Raji (cell line): ENCODE measurements around the gene MPI.

Source experiments
- POLR2A ChIP-seq: IDR thresholded peaks from 2 replicates; pipeline ENCODE4 v1.6.1; 2011; ENCODE audit warnings: low read depth, low read length, control low read depth; ENCODE audit not compliant: insufficient read depth

MPI gene

DNA sequence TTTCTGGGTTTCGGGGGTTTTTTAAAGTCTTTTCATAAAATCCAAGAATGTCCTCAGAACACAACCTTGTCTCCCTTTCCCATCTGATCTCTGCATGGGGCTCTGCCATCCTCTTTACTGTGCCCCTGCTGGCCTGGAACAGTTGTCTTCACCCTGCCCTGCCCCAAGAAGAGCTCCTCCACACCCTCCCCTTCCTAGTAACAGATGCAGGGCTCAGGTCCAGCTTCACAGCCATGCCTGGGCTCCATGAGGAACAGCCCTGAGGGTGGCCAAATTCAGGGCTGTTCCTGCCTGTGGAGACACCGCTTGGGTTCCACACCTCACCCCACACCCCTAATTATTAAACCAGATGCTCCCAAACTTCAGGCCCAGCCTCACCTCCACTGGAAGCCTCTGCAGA is 34.0 kb upstream of the MPI start:
- no peak for TF ChIP-seq POLR2A

DNA sequence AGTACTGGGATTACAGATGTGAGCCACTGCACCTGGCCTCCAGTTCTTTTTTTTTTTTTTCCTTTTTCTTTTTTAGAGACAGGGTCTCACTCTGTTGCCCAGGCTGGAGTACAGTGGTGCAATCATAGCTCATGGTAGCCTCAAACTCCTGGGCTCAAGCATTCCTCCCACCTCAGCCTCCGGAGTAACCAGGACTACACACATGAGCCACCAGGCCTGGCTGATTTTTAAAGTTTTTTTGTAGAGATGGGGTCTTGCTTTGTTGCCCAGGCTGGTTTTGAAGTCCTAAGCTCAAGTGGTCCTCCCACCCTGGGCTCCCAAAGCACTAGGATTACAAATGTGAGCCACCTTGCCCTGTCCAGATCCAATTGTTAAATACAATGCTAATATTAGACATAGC is 33.3 kb upstream of the MPI start:
- TF ChIP-seq POLR2A = no peak

DNA sequence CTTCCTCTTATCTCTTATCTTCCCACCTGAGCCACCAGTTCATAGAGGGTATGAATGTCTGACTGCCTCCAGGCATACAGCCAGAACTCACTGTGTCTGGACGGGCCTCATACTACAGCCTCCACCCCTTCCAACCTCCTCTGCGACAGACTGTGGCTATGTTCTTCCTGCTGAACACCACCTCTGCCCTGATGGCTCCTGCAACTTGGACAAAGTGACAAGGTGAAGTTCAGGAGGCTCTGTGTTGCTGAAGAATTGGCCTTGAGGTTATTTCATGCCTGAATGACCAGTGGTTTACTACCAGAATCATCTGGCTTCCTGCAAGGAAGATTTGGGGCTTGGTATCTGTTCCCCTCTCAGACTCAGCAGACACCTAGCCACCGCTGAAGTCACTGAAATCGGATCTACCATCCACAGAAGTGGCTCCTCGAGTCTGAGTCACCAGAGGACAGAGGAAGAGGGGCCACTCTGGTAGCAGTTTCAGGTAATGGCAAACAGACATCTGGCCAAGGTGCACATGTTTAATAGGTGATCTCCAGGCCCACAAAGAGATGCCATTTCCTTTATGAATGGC is 32.7 kb upstream of the MPI start:
- no peak for TF ChIP-seq POLR2A

DNA sequence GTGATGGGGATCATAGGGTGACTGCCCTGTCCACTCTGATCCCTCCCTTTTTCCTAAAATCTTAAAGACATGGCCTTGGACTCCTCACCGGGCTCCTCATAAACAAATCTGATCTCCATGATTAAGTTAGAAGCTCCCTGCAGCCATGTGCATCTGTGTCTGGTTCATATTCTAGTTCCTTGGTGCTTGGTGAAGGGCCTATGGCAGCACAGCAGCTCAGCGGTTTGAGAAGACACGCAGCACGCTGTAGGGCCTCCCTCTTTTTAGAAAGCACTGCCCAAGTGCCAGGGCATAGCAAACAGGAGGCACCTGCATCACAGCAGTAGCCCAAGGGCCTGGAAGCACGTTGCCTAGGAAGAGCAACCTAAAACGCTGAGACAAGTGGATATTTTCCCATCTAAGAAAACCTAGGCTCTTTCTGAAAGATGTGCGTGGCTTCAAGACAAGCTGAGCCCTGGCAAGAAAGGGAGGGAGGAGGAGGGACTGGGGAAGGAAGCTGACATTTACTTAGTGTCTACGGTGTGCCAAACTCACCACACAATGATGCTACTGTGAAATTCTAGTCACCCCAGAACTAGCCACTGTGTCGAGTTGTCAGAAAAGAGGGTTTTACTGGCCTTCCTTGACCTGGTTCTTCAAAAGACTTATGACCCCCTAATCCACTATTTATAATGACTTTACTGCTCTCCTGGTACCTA is 32.0 kb upstream of the MPI start:
- no peak for TF ChIP-seq POLR2A

DNA sequence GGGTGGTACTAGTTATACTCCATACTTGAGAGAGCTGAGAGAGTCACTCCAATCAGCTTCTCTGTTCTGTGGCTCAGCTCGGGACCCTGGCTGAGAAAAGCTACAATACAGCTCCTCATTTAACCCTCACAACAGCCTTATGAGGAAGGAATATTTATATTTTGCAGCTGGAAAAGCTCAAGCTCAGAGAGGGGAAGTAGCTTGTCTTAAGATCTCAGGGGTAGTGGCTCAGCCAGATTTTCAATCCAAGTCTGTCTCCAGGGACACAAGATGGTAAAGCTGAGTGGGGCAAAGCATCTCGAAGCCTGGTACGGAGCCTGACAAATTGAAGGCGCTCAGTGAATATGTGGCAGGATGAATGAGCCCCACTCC is 31.5 kb upstream of the MPI start:
- TF ChIP-seq POLR2A = no peak

DNA sequence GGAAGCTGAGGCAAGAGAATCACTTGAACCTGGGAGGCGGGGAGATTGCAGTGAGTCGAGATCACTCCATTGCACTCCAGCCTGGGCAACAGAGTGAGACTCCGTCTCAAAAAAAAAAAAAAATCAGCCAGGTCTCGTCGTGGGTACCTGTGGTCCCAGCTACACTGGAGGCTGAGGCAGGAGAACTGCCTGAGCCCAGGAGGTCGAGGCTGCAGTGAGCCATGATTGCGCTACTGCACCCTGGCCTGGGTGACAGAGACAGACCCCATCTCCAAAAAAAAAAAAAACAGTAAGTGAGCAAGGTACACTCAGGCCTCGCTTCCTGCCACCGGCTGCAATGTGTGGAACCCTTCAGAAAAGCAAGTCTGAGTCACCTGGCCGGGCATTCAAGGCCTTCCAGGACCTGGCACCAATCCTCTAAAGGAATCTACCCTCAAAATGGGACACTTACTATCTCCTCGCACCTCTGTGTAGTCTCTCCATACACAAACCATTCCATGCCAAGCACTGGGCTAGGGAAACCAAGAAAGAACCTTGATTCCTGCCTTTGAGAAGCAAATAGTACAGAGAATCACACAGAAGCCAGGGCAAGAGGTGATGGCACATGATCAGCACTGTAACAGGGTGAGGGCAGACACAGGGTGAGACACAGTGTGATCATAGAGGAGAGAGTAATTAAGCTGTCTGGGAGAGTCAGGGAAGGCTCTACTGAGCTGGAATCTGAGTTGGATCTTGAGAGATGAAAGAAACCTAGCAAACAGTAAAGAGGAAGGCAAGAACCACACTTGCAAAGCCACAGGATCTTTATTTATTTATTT is 26.4 kb upstream of the MPI start:
- TF ChIP-seq POLR2A = no peak

DNA sequence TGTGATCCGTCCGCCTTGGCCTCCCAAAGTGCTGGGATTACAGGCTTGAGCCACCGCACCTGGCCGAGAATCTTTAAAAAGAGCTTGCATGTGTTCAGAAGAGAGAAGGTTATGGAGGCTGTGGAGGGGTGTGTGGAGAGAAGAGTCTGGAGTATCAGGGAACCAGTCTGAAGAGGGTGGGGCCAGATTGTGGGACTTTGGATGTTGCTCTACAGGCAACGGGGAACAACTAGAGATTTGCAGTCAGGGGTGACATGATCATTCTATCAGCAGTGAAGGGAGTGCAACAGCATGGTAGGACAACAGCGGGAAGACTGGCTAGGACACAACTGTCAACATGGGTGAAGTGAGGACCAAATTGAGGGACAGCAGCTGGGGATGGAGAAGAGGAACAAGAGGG is 25.5 kb upstream of the MPI start:
- TF ChIP-seq POLR2A = no peak

DNA sequence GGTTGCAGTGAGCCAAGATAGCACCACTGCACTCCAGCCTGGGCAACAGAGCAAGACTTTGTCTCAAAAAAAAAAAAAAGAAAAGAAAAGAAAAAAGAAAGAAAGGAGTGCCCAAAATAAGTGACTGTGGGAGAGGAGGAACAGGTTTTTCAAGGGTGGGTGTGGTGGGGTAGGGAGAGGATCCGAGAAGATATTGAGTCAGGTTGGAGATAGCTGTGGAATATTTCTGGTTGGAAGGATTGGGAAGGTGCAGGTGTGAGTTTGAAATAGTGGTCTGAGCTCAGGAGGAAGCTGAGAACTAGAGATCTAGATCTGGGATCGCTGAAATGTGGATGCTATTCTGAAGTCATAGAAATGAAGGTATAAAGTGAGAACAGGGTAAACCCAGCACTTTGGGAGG is 24.5 kb upstream of the MPI start:
- TF ChIP-seq POLR2A = no peak

DNA sequence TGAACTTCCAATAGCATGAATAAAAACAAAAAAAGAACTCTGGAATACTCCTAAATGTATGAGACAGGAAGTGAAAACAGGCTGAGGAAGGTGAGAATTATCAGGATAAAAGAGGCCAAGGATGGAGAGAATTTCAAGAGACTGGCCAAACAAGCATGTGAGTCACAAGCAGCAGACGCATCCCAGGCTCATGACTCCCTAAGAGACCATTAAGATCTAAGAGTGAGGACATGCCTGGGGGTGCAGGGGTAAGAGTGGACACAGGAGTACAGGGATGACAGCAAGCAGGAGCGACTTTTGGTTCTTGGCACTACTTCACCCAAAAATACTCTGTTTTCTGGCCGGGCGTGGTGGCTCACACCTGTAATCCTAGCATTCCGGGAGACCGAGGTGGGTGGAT is 23.8 kb upstream of the MPI start:
- TF ChIP-seq POLR2A = no peak

DNA sequence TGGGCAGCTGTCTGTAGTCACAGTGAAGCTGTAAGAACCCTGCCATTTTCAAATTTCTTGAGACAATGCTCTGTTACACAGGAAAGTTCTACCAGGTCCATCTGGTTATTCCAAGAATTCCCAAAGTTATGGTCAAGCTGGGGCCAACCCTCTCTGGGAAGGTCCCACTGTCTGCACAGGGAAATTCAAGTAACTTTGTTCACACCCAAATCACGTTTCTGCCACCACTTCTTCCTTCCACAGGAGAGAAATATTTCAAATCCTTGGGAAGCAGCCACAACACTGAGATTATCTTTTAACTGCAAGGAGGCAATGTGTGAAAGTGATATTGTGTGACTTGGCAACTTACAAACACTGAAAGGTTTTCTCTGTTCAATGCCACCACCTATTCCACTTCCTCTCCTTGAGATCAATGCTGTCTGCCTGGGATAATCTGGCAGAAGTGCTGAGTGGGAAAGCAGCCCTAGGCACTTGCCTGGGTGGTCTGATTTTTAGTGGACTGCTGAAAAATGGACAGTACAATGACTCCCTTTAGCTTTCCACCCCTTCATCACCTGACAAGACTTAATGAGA is 22.3 kb upstream of the MPI start:
- TF ChIP-seq POLR2A = no peak

DNA sequence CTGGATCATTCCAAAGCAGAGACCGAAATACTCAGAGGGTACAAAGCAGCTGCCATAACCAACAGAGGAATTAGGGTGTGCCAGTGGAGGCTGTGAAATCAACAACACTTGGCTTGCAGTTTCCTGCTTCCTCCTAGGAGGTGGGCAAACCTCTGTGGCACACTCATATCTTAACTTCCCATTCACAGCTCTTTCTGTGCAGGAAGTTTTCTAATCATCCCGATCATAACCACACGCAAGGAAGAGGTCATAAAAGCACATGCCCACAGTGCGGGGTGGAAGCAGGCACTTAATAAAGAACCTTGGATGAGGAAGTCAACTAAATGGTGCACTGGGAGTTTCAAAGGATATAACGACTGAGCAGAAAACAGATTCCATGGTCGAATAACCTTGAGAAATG is 21.8 kb upstream of the MPI start:
- TF ChIP-seq POLR2A = no peak

DNA sequence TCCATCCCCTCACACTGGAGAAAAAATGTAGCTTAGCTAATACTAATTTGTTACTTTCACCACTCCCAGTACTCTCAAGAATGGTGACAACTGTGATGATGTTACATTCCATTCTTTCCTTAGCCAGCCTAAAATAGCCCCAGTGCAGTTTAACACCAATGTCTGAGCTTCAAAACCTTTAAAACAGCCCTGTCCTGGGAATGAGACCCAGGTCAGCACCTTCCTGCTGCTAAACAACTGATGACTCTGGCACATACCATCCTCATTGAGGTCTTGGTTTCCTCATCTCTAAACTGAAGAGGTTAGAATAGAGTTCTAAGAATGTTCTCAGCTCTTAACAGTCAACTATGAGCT is 20.5 kb upstream of the MPI start:
- TF ChIP-seq POLR2A = no peak

DNA sequence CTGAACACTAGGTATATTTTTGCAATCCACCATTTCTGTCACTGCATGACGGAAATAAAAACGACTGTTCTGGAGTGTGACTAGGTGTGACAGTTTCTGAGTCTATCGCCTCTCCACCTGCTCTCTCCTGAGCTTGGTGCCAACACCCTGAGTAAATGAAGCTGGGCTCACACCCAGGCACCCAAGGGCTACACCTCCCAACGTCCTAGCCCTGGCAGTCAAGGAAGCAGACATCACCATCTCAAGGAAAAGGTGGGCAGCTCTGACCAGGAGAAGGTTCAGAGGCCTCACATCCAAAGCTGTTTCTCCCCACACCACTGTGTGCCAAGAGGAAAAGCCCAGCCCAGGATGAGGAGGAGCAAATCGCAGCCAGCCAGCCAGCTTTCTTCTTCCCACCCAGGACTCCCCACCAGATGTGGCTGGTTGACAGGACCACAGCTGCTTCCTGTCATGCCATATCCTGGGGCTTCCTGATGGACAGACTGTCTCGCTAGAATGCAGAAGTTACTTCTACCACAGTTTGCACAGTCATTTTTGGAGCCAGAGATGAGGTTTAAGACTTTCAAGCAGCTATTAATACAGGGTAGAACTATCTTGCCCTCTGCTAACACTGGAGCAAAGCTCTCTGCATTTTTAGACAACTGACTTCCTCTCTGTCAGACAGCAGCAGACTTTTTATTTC is 20.0 kb upstream of the MPI start:
- TF ChIP-seq POLR2A = no peak

DNA sequence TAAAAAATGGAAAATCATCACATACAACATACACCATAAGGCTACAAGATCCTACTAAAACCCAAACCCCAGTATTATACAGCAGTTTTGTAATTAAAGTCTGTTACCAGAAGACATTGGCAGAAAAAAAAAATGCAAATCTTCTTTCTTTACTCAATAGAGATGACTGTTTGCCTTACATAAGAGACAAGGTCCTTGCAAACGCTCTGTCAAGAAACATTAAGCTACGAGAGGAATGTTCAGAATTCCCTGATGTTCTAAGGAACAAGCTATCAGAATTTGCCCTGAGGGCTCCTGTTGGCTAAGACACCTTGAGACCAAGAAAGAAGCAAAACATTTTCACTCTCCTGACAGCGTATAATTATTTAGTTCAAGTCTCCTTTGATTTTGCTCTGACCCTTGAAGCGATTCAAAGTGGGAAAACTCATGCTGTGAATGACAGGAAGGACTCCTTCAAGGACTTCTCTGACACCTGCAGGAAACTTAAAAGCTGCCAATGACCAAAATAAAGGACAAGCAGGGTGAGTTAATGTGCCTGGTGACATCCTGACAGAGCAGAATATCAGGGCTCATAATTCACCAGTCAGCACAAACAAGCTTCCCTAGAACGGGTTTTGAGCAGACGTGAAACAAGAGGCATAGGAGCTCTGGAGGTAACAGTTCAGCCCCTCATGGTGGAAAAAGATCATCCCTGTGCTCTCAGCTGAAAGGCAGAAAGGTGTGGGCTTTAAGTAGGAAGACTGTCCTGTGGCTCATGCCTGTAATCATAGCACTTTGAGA is 19.2 kb upstream of the MPI start:
- TF ChIP-seq POLR2A = no peak

DNA sequence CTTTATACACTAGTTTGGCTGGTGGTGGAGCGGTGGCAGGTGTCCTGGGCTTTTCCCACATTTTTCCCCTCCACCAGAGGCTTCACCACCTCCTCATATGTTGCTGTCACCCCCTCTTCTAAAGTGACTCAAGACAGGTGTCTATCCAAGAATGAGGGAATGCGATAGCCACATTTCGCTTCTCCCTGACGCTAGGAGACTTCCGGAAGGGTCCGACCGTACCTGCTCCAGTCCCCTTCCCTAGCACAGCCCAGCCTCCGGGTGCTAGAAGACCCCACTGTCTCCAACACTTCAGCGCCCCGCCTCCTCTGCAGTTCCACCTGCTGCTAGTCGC is 17.2 kb upstream of the MPI start:
- TF ChIP-seq POLR2A = no peak
